GM12864 (cell line): ENCODE data around the gene MYH13.

Source experiments
- DNase-seq: peaks from one replicate; pipeline ENCODE4 v3.0.0-alpha.2; 2011; ENCODE audit warnings: low read depth
- H3K4me3 ChIP-seq: 2 replicates; pipeline ENCODE4 v1.5.1; 2011; ENCODE audit warnings: mild to moderate bottlenecking, low read depth, low read length, control low read depth
- CTCF ChIP-seq: IDR thresholded peaks from 2 replicates; pipeline ENCODE4 v1.5.1; 2011; ENCODE audit warnings: low read depth, mild to moderate bottlenecking, moderate library complexity, low read length, control low read depth, inconsistent platforms; ENCODE audit errors: missing control alignments

Gene MYH13

GRCh38 chr17:10372906-10373305, at the start of gene MYH13:
TSS of gene MYH13 (minus strand) at chr17:10373006. CDS start at chr17:10364530, 8,476 bp downstream.
- no peak for TF ChIP-seq CTCF
- H3K4me3 ChIP-seq, result no peak within 1 kb of the TSS
- DNase-seq, result no peak

- no peak within 1 kb of the TSS for H3K4me3 ChIP-seq
- DNase-seq, result no peak
- TF ChIP-seq CTCF, result no peak
Measured at GRCh38 chr17:10421900-10422542, 49.2 kb upstream of the MYH13 start, which contains the start of gene MYH8. TSS of gene MYH8 (minus strand) at chr17:10421950. CDS start at chr17:10420227, 1,723 bp downstream.

GRCh38 chr17:10421211-10421610, 48.4 kb upstream of the MYH13 start:
- no peak overlapping the region for H3K4me3 ChIP-seq
- DNase-seq, result no peak
- TF ChIP-seq CTCF, result no peak

GRCh38 chr17:10420811-10421210, 48.0 kb upstream of the MYH13 start:
- no peak for TF ChIP-seq CTCF
- H3K4me3 ChIP-seq, result no peak overlapping the region
- no peak for DNase-seq

- no peak for TF ChIP-seq CTCF
Measured at GRCh38 chr17:10417431-10417830, 44.6 kb upstream of the MYH13 start.

GRCh38 chr17:10415161-10415560, 42.4 kb upstream of the MYH13 start:
- no peak overlapping the region for H3K4me3 ChIP-seq
- no peak for DNase-seq
- no peak for TF ChIP-seq CTCF

More at GRCh38 chr17:10417431-10417830, 44.6 kb upstream of the MYH13 start:
- DNase-seq, result no peak
- H3K4me3 ChIP-seq, result no peak overlapping the region

- DNase-seq, result no peak
- H3K4me3 ChIP-seq, result no peak overlapping the region
- TF ChIP-seq CTCF, result no peak
Measured at GRCh38 chr17:10403589-10403988, 30.8 kb upstream of the MYH13 start.
